Suprapubic skin (tissue), 4 donors: ENCODE measurements around the gene CYTH1.

Experiments
- CTCF ChIP-seq, 2 donors: fragments of 200-600 bp in 1 of 2; fragments of 450-650 bp in 1 of 2; sonication (generic) in 1 of 2; IDR thresholded peaks; one replicate each; pipeline ENCODE4 v1.5.1; 2016 to 2019; ENCODE audit warnings: antibody characterized with exemption in 2 of 2, mild to moderate bottlenecking in 1 of 2, moderate library complexity in 1 of 2
- EP300 ChIP-seq: sonication (generic); formaldehyde crosslinking; IDR thresholded peaks from one replicate; pipeline ENCODE4 v1.6.1; 2017; ENCODE audit warnings: antibody characterized with exemption
- POLR2A ChIP-seq, 2 donors: fragments of 450-650 bp; IDR thresholded peaks; one replicate each; pipeline ENCODE4 v1.6.1; 2017; ENCODE audit warnings: antibody characterized with exemption in 2 of 2, mild to moderate bottlenecking in 2 of 2, moderate library complexity in 2 of 2
- POLR2AphosphoS5 ChIP-seq, 3 donors: sonication (generic); formaldehyde crosslinking; IDR thresholded peaks; one replicate each; pipeline ENCODE4 v1.6.1; 2017; ENCODE audit warnings: antibody characterized with exemption in 3 of 3

GRCh38 chr17:78729641-78730040 lies 52.4 kb downstream of the CYTH1 start:
- TF ChIP-seq POLR2AphosphoS5 (IDR thresholded peaks at IDR 0.05) = no peak
- TF ChIP-seq POLR2A (IDR thresholded peaks at IDR 0.05) = no peak
- TF ChIP-seq CTCF (IDR thresholded peaks at IDR 0.05) = no peak
- TF ChIP-seq EP300 = no peak
